Activated CD8-positive, alpha-beta T cell treated with anti-CD3 and anti-CD28 coated beads for 36 hours (primary cell): ENCODE results near the gene COL5A2. TPM values are rescaled to one million over a fixed set of nuclear protein-coding genes. Genes with fewer than 3 reads are reported as not detected.

ENCODE experiments used
- ATAC-seq: fragments of 200-7000 bp; cut with Tn5 transposase; one replicate; pipeline ENCODE4 v1.10.0; 2021; ENCODE audit warnings: mild to moderate bottlenecking, moderate library complexity
- CTCF ChIA-PET: fragments of 350-600 bp; sonication (Branson Sonifier 250); formaldehyde crosslinking; loops from one replicate; lab custom pipeline; 2021; ENCODE audit warnings: antibody characterized with exemption; lab: Charles Lee
- POLR2A ChIA-PET: fragments of 350-600 bp; sonication (Branson Sonifier 250); formaldehyde crosslinking; loops from one replicate; lab custom pipeline; 2021; ENCODE audit warnings: antibody characterized with exemption; lab: Charles Lee
- DNase-seq: peaks from one replicate; pipeline ENCODE4 v3.0.0-alpha.2; 2020
- H3K27ac Mint-ChIP-seq: one replicate; pipeline ENCODE4 v1.8.0; 2021; ENCODE audit warnings: mild to moderate bottlenecking, mixed read lengths
- H3K27me3 Mint-ChIP-seq: one replicate; pipeline ENCODE4 v1.8.0; 2021; ENCODE audit warnings: mixed read lengths
- H3K36me3 Mint-ChIP-seq: one replicate; pipeline ENCODE4 v1.8.0; 2021; ENCODE audit warnings: low read depth, mixed read lengths
- H3K4me1 Mint-ChIP-seq: one replicate; pipeline ENCODE4 v1.8.0; 2021; ENCODE audit warnings: low read depth, mixed read lengths
- H3K4me3 Mint-ChIP-seq: one replicate; pipeline ENCODE4 v1.8.0; 2021; ENCODE audit warnings: mild to moderate bottlenecking, moderate library complexity, mixed read lengths
- H3K9me3 Mint-ChIP-seq: one replicate; pipeline ENCODE4 v1.8.0; 2021; ENCODE audit warnings: mixed read lengths
- intact Hi-C: fragments of 100-400 bp; cut with micrococcal nuclease; formaldehyde crosslinking; loops from one replicate; pipeline ENCODE4 v1.10.0; 2022
- total RNA-seq, 2 experiments: library from RNA; stranded (reverse); gene quantifications; one replicate each; pipeline ENCODE4 v1.2.3, GENCODE V29; 2021
- TF ChIP-seq, protein P1 (sequence below): fragments of 200-600 bp; IDR thresholded peaks from one replicate; pipeline ENCODE4 v1.8.0; 2022; ENCODE audit warnings: antibody characterized with exemption, mild to moderate bottlenecking

Gene COL5A2
- total RNA-seq, 2 experiments from 2014 or later: 2.3 to 3.3 TPM

DNA sequence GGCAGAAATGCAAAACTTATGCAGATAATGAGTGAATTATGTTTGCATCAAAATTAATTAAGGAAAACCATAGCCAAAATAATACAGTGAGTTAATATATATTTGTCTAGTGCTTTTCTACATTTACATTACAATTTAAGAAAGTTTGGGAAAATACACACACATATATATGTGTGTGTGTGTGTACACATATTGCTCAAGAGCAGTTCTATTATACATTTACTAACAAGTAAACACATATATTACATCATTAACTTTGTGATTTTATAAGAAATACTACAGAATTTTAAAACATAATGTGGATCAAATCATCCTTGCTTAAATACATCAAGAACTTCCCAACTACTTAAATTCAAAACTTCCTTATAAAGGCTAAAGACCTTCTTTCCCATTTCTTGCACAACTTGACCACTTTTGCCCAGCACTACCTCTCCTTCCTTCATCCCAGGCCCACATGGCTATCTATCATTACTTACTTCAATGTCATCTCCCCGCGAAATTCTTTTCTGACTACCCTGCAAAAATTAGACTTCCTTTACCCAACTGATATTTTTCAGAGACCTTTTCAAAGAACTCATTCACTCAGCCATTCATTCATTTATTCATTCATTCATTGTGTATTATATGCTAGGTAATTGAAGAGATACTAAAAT lies 68.4 kb downstream of the COL5A2 start:
- H3K4me3 Mint-ChIP-seq: no peak overlapping the region
- H3K9me3 Mint-ChIP-seq: no peaks in the 10 kb centered on the region
- POLR2A ChIA-PET: no interaction called here
- H3K36me3 Mint-ChIP-seq: no peaks in the 10 kb centered on the region
- H3K27me3 Mint-ChIP-seq: no peaks in the 10 kb centered on the region
- intact Hi-C loops: no loop called here
- H3K27ac Mint-ChIP-seq: no peak overlapping the region
- CTCF ChIA-PET: interaction anchor here (0.7 to 2.2 kb wide), 2 partner anchors 17 to 301 kb away, joined by 3 to 10 read pairs; no protein-coding TSS in a partner anchor
- no peak for DNase-seq
- peaks cover 9% of the 10 kb centered on the region for H3K4me1 Mint-ChIP-seq
- no peak for ATAC-seq
- TF ChIP-seq, protein P1, sequence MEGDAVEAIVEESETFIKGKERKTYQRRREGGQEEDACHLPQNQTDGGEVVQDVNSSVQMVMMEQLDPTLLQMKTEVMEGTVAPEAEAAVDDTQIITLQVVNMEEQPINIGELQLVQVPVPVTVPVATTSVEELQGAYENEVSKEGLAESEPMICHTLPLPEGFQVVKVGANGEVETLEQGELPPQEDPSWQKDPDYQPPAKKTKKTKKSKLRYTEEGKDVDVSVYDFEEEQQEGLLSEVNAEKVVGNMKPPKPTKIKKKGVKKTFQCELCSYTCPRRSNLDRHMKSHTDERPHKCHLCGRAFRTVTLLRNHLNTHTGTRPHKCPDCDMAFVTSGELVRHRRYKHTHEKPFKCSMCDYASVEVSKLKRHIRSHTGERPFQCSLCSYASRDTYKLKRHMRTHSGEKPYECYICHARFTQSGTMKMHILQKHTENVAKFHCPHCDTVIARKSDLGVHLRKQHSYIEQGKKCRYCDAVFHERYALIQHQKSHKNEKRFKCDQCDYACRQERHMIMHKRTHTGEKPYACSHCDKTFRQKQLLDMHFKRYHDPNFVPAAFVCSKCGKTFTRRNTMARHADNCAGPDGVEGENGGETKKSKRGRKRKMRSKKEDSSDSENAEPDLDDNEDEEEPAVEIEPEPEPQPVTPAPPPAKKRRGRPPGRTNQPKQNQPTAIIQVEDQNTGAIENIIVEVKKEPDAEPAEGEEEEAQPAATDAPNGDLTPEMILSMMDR: no peak

GRCh38 chr2:189109921-189110397 lies 69.6 kb downstream of the COL5A2 start:
- POLR2A ChIA-PET: no interaction called here
- H3K27ac Mint-ChIP-seq: no peak overlapping the region
- H3K9me3 Mint-ChIP-seq: no peaks in the 10 kb centered on the region
- H3K27me3 Mint-ChIP-seq: no peaks in the 10 kb centered on the region
- no peak overlapping the region for H3K4me3 Mint-ChIP-seq
- CTCF ChIA-PET: no interaction called here
- no peaks in the 10 kb centered on the region for H3K36me3 Mint-ChIP-seq
- no peak for ATAC-seq
- TF ChIP-seq, protein P1: no peak
- intact Hi-C loops: no loop called here
- DNase-seq: no peak
- peaks cover 6% of the 10 kb centered on the region for H3K4me1 Mint-ChIP-seq

GRCh38 chr2:189104934-189105333 lies 74.6 kb downstream of the COL5A2 start:
- Mint-ChIP-seq H3K27ac (no peak overlapping the region), H3K27me3 (no peaks in the 10 kb centered on the region), H3K9me3 (no peaks in the 10 kb centered on the region), H3K4me1 (peaks cover 8% of the 10 kb centered on the region), H3K36me3 (no peaks in the 10 kb centered on the region), H3K4me3 (no peak overlapping the region)
- ATAC-seq: no peak
- ChIA-PET POLR2A (no interaction called here), CTCF (no interaction called here)
- TF ChIP-seq, protein P1: no peak
- DNase-seq: no peak
- intact Hi-C loops: no loop called here

- H3K36me3 Mint-ChIP-seq: no peaks in the 10 kb centered on the region
- no peaks in the 10 kb centered on the region for H3K9me3 Mint-ChIP-seq
- H3K27ac Mint-ChIP-seq: no peak overlapping the region
- DNase-seq (no peak), ATAC-seq (no peak)
- ChIA-PET POLR2A (interaction anchor here (0.5 kb wide), 1 partner anchor 149 kb away, joined by 4 read pairs; no protein-coding TSS in a partner anchor), CTCF (no interaction called here)
- peaks cover 8% of the 10 kb centered on the region for H3K4me1 Mint-ChIP-seq
- intact Hi-C loops: no loop called here
- no peaks in the 10 kb centered on the region for H3K27me3 Mint-ChIP-seq
- no peak overlapping the region for H3K4me3 Mint-ChIP-seq
- TF ChIP-seq, protein P1: no peak
These were observed 76.8 kb downstream of the COL5A2 start for GRCh38 chr2:189102735-189103134.

DNA sequence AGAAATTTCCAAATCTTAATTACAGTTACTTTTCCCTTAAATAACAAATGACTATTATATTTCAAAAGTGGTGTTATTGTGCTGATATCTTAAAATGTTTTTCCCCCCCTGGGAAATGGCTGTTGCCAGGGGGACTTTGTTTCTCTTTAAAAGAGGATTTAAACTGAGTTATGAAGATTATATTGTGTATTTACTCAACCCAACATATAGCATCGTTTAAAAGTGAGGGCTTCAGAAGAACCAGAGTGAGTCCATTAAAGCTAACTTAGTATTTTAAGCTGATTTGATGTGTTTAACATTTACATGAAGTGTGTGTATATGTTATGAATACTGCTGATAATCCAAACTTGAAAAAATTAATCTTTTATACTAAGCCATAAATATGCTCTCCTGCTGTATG lies 81.6 kb downstream of the COL5A2 start:
- Mint-ChIP-seq H3K27me3 (no peaks in the 10 kb centered on the region), H3K4me3 (no peak overlapping the region), H3K36me3 (no peaks in the 10 kb centered on the region), H3K4me1 (no peaks in the 10 kb centered on the region), H3K27ac (no peak overlapping the region), H3K9me3 (no peaks in the 10 kb centered on the region)
- CTCF ChIA-PET: interaction anchor here (0.9 kb wide), 1 partner anchor 18 kb away, joined by 3 read pairs; no protein-coding TSS in a partner anchor
- POLR2A ChIA-PET: no interaction called here
- ATAC-seq: no peak
- no peak for DNase-seq
- TF ChIP-seq, protein P1: no peak
- intact Hi-C loops: no loop called here
